SU-DHL-6 (cell line): ENCODE results near the gene CBFA2T3.

Experiments
- EZH2phosphoT487 ChIP-seq: fragments of 200-600 bp; sonication (generic), shearing (Covaris generic); conservative IDR thresholded peaks from 2 replicates; pipeline ENCODE4 v1.6.1; 2018; ENCODE audit warnings: mild to moderate bottlenecking, antibody characterized with exemption, low read length, moderate library complexity, mixed read lengths
- TF ChIP-seq, protein P1 (sequence below): fragments of 200-600 bp; sonication (generic); IDR thresholded peaks from one replicate; pipeline ENCODE4 v1.5.1; 2017; ENCODE audit warnings: antibody characterized with exemption, mild to moderate bottlenecking, low read length, moderate library complexity; ENCODE audit not compliant: insufficient read depth, poor library complexity, severe bottlenecking

DNA sequence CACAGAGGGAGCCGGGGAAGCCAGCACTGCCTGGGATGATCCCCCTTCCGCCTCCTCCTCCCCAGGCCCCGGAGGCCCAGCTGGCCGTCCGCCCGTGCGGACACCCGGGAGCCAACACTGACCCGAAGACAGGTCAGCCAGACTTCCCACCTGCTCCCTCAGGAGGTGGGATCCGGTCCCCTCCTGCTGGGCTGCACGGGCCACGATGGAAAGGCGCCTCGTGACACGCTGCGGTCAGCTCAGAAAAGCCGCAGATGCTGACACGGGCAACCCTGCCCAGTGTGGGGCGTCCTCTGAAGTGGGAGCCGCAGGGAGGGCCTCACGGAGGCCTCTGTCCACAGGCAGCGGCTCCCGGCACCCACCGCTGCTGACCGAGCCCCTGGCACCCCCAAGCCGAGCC lies 49.3 kb downstream of the CBFA2T3 start:
- TF ChIP-seq, protein P1, sequence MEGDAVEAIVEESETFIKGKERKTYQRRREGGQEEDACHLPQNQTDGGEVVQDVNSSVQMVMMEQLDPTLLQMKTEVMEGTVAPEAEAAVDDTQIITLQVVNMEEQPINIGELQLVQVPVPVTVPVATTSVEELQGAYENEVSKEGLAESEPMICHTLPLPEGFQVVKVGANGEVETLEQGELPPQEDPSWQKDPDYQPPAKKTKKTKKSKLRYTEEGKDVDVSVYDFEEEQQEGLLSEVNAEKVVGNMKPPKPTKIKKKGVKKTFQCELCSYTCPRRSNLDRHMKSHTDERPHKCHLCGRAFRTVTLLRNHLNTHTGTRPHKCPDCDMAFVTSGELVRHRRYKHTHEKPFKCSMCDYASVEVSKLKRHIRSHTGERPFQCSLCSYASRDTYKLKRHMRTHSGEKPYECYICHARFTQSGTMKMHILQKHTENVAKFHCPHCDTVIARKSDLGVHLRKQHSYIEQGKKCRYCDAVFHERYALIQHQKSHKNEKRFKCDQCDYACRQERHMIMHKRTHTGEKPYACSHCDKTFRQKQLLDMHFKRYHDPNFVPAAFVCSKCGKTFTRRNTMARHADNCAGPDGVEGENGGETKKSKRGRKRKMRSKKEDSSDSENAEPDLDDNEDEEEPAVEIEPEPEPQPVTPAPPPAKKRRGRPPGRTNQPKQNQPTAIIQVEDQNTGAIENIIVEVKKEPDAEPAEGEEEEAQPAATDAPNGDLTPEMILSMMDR: no peak
- no peak for TF ChIP-seq EZH2phosphoT487
